Inflammatory macrophage treated with lipopolysaccharide for 1 hour (primary cell): Measurements from ENCODE around the gene RPL38.

ENCODE experiments used
- DNase-seq, 2 donors: peaks; one replicate each; pipeline ENCODE4 v3.0.0-alpha.2; 2020 to 2022

RPL38 gene

DNA sequence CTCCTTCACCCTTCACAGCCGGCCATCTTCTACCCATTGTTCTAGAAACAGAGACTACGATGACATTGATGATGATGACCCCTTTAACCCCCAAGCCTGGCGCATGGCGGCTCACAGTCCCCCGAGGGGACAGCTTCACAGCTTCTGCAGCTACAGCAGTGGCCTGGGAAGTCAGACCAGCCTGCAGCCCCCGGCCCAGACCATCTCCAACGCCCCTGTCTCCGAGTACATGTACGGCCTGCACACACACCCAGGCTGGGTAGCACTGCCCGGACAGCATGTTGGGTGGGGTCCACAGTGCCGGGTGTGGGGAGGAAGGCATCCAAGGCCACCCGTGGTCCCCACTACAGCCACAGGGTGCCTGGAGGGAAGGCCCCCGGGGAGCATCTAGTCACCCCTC lies 49.6 kb downstream of the RPL38 start:
- no peak for DNase-seq

DNA sequence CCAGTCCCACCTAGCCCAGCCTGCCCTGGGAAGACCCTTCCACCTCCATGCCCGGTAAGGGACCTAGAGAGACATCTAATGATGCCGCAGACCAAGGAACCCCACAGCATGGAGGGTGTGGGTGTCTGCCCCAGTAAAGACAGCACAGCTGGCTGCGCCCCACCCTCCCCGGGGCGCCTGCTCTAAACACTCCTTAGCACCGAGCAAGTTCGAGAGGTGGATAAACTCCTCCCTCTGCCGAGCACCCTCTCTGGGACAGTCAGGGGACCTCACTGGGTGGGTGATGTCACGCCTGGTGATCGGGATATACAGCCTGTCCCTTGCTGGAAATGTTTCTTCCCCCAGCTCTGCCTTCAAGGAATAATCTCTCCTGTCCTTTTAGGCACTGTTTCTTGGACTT lies 53.8 kb downstream of the RPL38 start:
- no peak for DNase-seq

DNA sequence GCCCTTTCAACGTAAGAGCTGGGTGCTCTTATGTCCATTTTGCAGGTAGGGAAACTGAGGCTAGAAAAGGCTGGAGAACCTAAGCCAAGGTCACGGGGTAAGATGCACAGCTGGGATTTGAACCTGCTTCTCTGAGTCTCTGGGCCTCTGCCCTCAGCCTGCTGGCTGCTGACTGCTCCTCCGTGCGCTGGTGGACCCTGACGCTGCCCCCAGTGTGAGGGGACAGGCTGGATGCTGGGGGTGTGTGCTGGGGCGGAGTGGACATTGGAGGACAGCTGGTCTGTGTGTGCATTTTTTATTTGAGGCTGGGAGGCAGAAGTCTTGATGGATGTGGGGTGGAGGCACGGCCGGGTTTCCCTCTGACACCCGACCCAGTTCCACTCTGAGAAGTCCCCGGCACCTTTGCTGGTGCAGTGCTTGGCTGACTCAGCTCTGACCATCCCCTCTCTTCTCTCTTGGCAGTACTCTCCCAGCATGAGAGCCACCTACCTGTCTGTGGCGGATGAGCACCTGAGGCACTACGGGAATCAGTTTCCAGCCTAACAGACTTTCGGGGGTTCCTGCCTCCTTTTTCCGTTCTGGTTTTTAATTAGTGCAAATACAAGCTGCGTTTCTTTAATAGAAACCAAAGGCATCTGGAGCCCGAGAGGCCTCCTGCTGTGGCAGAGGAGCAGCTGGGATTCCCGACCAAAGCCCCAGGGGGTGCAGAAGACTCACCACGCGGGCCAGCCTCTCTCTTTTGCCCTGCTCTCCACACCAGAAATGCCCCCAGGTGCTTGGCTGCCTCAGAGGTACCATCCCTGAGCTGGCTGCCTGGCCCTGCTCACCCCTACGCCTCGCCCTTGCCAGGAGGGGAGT lies 56.4 kb downstream of the RPL38 start:
- no peak for DNase-seq
